UCSD-AML1 (cell line): Measurements from ENCODE around the gene C12orf43.

Experiments
- DNase-seq: peaks from one replicate; lab custom pipeline; 2025; ENCODE audit not compliant: unreplicated experiment; lab: John Stamatoyannopoulos, UW

Gene C12orf43

DNA sequence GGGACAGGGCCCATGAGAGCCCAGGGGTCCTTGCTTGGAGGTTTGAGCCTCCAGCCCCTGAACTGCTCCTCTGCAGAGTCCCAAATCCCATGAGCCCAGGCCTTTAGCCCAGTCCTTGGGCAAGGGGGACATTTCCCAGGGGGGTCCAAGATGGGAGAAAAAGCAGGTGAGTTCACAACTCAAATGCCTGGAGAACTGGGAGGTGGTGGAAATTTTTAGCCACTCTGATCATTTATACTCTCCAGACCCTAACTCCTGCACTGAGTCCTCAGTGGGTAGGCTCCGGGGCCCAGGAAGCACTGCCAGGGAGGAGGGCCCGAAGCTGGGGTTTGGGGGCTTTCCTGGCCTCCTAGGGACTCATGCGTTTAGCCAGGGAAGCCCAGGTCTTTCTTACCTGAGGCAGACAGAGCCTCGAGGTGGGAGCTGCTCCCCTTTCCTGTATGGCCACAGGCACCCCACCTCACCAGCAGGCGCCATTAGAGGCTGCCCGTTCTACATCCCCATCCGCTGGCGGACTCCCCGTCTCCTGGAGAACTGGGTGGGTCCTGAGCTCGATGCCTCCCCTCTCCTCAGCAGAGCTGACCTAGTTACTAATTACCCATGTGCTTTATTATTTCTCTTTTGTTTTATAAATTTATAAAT lies 36.9 kb downstream of the C12orf43 start:
- DNase-seq, result no peak

GRCh38 chr12:120978296-120979219 lies 37.7 kb downstream of the C12orf43 start, which contains the start of gene HNF1A:
TSS of gene HNF1A (plus strand) at chr12:120978543. CDS start at chr12:120978769, 226 bp downstream.
- no peak for DNase-seq

DNA sequence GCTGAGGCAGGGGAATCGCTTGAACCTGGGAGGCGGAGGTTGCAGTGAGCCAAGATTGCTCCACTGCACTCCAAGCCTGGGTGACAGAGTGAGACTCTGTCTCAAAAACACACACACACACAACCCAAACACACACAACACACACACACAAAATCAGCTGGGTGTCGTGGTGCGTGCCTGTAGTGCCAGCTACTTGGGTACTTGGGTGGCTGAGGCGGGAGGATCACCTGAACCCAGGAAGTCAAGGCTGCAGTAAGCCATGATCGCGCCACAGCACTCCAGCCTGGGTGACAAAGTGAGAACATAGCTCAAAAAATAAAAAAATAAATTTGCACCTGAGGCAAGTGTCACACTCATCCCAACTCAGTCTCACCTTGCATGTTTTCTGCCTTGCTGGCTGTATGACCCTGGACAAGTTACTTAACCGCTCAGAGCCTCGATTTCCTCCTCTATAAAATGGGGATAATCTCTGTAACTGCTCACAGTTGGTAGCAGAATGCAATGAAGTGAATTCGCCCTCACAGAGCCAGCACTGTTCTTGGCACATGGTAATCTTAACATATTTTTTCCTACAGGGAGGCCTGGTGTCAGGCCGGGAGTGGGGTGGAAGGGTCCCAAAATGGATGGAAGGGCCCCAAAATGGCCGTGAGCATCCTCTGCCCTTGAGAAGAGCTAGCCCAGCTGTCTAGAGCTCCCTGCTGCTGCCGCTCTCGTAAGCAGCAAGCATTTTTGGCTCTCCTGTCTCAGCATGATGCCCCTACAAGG lies 38.6 kb downstream of the C12orf43 start:
- DNase-seq, result no peak

DNA sequence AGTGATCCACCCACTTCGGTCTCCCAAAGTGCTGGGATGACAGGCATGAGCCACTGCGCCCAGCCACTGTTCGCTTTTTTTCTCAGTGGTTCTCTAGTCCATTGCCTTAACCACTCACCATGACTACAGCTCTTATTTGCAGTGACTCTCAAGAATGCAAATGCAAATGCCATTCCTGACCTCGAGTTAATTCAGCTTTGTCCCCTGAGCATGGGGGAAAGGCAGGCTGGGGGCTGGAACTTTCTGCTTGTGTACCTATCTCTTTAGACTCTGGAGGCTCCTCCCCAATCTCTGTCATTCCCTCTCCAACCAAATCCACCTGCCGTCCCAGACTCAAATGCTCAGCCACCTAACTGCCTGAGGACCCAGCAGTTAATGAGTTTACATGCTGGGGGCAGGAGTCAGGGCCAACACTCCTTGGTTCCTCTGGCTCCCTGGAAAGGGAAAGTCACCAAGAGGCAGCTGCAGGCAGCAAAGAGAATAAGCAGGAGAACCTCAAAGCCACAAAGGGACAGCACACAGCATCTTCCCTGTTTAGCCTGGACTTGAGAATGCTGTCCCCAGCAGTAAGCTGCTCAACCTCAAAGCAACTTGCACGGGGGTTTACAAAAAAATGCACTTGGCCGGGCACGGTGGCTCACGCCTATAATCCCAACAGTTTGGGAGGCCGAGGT lies 43.3 kb downstream of the C12orf43 start:
- no peak for DNase-seq

- DNase-seq, result no peak
Observed at GRCh38 chr12:120971299-120972180, 44.7 kb downstream of the C12orf43 start.

GRCh38 chr12:120970310-120970709 lies 46.0 kb downstream of the C12orf43 start:
- no peak for DNase-seq

- DNase-seq, result no peak
Observed at GRCh38 chr12:120965534-120966091, 50.7 kb downstream of the C12orf43 start.

GRCh38 chr12:120964298-120964697 lies 52.0 kb downstream of the C12orf43 start:
- DNase-seq, result no peak

DNA sequence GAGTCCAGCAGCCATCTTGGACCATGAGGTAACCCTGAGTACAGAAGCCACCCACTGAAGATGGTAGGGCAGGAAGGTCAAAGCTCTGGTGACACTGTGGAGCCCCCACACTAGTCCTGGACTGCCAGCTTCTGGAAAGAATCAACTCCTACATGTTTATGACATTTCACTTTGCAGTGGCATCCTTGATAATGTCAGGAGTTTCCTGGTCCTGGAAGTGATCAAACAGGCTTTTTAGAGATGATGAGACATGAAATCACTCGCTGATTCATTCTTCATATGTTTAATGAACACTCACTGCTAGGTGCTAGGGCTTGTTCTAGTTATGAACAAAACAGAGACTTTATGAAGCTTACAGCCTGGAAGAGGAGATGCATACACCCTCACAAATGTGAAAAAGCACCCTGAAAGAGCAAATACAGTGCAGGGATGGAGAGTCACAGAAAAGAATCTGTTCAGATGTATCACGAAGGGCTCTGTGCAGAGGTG lies 53.7 kb downstream of the C12orf43 start:
- DNase-seq, result no peak

DNA sequence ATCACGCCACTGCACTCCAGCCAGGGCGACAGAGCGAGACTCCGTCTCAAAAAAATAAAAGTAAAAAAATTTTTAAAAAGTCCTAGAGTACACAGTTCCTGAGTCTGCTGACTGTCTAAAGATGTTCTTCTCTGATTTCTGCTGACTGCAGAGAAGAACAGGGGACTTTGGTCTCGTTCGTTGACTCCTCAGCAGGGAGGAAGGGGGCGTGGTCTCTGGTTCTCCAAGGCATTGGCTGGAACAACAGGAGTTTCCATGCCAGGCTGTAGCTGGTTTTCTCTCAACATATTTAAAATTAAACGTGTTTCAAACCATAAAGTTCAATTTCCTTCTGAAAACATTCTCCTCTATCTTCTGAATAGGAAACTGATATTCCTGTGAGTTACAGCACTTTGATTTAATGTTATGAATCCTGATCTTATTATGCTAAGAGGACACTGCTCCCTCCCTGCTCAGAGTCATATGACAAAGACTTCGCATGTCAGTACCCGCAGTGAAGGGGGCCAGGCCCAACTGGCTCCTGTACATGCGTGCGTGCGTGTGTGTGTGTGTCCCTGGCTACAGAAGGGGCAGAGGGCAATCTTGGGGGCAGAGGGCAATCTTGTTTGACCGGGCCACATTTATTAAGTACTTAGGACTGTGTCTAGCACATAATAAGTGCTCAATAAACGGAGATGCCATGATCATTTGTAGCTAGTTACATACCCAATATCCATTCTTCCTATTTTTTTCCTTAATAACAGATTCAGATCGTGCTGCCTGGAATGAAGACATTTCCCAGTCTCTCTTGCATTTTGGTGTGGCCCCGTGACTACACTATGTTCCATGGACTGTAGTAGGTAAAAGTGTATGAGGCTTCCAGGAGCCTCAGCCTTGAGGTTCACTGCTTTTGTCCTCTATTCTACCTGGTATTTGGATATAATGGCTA lies 54.4 kb downstream of the C12orf43 start:
- no peak for DNase-seq

GRCh38 chr12:120960657-120961056 lies 55.6 kb downstream of the C12orf43 start:
- no peak for DNase-seq

DNA sequence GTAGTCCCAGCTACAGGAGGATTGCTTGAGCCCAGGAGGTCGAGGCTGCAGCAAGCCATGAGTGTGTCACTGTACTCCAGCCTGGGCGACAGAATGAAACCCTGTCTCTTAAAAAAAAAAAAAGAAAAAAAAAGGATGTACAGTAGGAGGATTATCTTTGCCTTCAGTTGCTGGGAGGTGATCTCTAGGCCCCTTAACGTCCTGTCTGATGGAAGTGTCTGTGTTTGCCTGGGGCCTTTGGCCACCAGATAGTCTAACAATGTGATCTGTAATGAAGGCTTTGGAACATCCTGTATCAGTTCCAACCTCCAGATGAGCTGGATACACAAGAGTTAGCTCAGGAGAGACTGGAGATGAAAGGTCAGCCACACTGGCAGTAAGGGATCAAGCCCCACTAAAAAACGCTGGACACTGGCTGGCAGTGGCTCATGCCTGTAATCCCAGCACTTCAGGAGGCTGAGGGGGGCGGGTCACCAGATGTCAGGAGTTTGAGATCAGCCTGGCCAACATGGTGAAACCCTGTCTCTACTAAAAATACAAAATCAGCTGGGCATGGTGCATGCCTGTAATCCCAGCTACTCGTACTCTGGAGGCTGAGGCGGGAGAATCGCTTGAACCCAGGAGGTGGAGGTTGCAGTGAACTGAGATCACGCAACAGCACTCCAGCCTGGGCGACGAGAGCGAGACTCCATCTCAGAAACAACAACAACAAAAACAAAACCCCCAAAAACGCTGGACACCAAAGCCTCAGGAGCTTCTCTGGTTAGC lies 57.0 kb downstream of the C12orf43 start:
- DNase-seq, result no peak

GRCh38 chr12:120956579-120957300 lies 59.5 kb downstream of the C12orf43 start:
- no peak for DNase-seq

DNA sequence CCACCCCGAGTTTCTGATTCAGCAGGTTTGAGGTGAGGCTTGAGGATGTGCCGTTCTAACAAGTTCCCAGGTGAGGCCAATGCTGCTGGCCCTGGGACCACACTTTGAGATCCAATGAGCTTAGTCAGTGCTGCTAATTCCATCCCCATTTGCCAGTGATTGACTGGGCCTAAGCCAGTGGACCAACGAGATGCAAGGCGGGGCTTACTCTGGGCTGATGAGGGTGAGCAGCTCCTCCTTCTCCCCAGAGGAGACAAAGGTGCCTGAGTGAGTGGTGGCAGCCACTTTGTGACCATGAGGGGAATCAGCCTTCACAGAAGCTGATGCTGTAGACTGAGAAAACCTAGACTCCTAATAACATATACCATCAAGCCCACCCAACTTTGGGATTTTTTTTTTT lies 61.1 kb downstream of the C12orf43 start:
- no peak for DNase-seq

- DNase-seq, result no peak
Observed at GRCh38 chr12:120950807-120951206, 65.5 kb downstream of the C12orf43 start.
